Stimulated activated CD4-positive, alpha-beta T cell treated with anti-CD3 and anti-CD28 coated beads, TNF-alpha, amount 100 ng/mL, for 48 hours (primary cell): ENCODE results near the gene PORCN.
"Not testable (repeated sequence)": the region's sequence is repeated elsewhere in the genome, so short reads cannot be mapped to it uniquely, and the experiment has no call there.

Source experiments
- DNase-seq, 3 donors: peaks; one replicate each; pipeline ENCODE4 v3.0.0-alpha.2; 2020; ENCODE audit warnings: low read depth in 3 of 3

PORCN gene

GRCh38 chrX:48540028-48540375, 31.2 kb downstream of the PORCN start:
- DNase-seq = peak in 2 of 3 donors; percentile 38 to 43

GRCh38 chrX:48540480-48540879, 31.7 kb downstream of the PORCN start:
- DNase-seq = no peak

- DNase-seq = no peak
These were observed 32.5 kb downstream of the PORCN start for GRCh38 chrX:48541140-48541814.

GRCh38 chrX:48548871-48549270, 40.1 kb downstream of the PORCN start:
- no peak for DNase-seq

GRCh38 chrX:48555731-48556325, 47.0 kb downstream of the PORCN start:
- not testable (repeated sequence) for DNase-seq

GRCh38 chrX:48558271-48558670, 49.5 kb downstream of the PORCN start:
- no peak for DNase-seq

- no peak for DNase-seq
These were observed 50.8 kb downstream of the PORCN start for GRCh38 chrX:48559636-48560035.

GRCh38 chrX:48560056-48560455, 51.3 kb downstream of the PORCN start:
- no peak for DNase-seq

- no peak for DNase-seq
These were observed 51.9 kb downstream of the PORCN start for GRCh38 chrX:48560681-48561080.

- DNase-seq = no peak
These were observed 61.2 kb downstream of the PORCN start for GRCh38 chrX:48569958-48570357.
